ENCODE measurements around the gene SPEG. TPM values are rescaled to one million over a fixed set of nuclear protein-coding genes. Genes with fewer than 3 reads are reported as not detected.

Gene SPEG
- total RNA-seq, 1 donor from 2014 or later = 119 TPM

DNA sequence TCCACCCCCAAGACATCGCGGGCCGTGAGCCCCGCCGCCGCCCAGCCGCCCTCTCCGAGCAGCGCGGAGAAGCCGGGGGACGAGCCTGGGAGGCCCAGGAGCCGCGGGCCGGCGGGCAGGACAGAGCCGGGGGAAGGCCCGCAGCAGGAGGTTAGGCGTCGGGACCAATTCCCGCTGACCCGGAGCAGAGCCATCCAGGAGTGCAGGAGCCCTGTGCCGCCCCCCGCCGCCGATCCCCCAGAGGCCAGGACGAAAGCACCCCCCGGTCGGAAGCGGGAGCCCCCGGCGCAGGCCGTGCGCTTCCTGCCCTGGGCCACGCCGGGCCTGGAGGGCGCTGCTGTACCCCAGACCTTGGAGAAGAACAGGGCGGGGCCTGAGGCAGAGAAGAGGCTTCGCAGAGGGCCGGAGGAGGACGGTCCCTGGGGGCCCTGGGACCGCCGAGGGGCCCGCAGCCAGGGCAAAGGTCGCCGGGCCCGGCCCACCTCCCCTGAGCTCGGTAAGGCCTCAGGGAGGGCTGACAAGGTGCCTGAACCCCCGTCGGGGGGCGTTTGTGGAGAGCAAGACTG, 14.2 kb downstream of the SPEG start:
- DNase-seq (ENCODE audit: missing footprints) = no peak
- no peak for ATAC-seq
- intact Hi-C loops (cut with DNase I) = no loop called here

GRCh38 chr2:219449609-219450008, 15.0 kb downstream of the SPEG start:
- ATAC-seq (no peak), DNase-seq (ENCODE audit: missing footprints) (no peak)
- intact Hi-C loops (cut with DNase I) = no loop called here

GRCh38 chr2:219451661-219452360, 17.2 kb downstream of the SPEG start:
- ATAC-seq (peak; percentile 38), DNase-seq (ENCODE audit: missing footprints) (peak; percentile 85)
- intact Hi-C loops (cut with DNase I) = loop anchor here (2.0 kb wide), 1 partner anchor 17 kb away; the partner anchor contains the start of gene SPEG

- intact Hi-C loops (cut with DNase I) = loop anchor here (2.0 kb wide), 1 partner anchor 18 kb away; the partner anchor contains the start of gene SPEG
- ATAC-seq (peak; percentile 63), DNase-seq (ENCODE audit: missing footprints) (no peak)
Measured at GRCh38 chr2:219452361-219453317, 18.0 kb downstream of the SPEG start.

- peak; percentile 57 for ATAC-seq
- DNase-seq (ENCODE audit: missing footprints) = peak; percentile 83
- intact Hi-C loops (cut with DNase I) = loop anchor here (2.0 kb wide), 1 partner anchor 19 kb away; the partner anchor contains the start of gene SPEG
Measured at GRCh38 chr2:219453671-219454590, 19.3 kb downstream of the SPEG start.

- intact Hi-C loops (cut with DNase I) = no loop called here
- no peak for DNase-seq (ENCODE audit: missing footprints)
- no peak for ATAC-seq
Measured at GRCh38 chr2:219455581-219455980, 20.9 kb downstream of the SPEG start.

- DNase-seq (ENCODE audit: missing footprints) (no peak), ATAC-seq (no peak)
- intact Hi-C loops (cut with DNase I) = no loop called here
Measured at GRCh38 chr2:219457784-219458369, 23.2 kb downstream of the SPEG start.

- DNase-seq (ENCODE audit: missing footprints) = peak; percentile 50
- no peak for ATAC-seq
- intact Hi-C loops (cut with DNase I) = loop anchor here (1.0 kb wide), 1 partner anchor 71 kb away; no protein-coding TSS in a partner anchor
Measured at GRCh38 chr2:219458996-219459395, 24.4 kb downstream of the SPEG start.

GRCh38 chr2:219459460-219460311, 25.0 kb downstream of the SPEG start:
- peak; percentile 76 for DNase-seq (ENCODE audit: missing footprints)
- intact Hi-C loops (cut with DNase I) = loop anchor here (1.0 to 5.0 kb wide), 3 partner anchors 19 to 71 kb away; no protein-coding TSS in a partner anchor
- ATAC-seq = peak; percentile 62

GRCh38 chr2:219460424-219460926, 25.8 kb downstream of the SPEG start:
- ATAC-seq (peak; percentile 82), DNase-seq (ENCODE audit: missing footprints) (peak; percentile 87)
- intact Hi-C loops (cut with DNase I) = loop anchor here (2.0 to 5.0 kb wide), 2 partner anchors 20 to 58 kb away; no protein-coding TSS in a partner anchor

DNA sequence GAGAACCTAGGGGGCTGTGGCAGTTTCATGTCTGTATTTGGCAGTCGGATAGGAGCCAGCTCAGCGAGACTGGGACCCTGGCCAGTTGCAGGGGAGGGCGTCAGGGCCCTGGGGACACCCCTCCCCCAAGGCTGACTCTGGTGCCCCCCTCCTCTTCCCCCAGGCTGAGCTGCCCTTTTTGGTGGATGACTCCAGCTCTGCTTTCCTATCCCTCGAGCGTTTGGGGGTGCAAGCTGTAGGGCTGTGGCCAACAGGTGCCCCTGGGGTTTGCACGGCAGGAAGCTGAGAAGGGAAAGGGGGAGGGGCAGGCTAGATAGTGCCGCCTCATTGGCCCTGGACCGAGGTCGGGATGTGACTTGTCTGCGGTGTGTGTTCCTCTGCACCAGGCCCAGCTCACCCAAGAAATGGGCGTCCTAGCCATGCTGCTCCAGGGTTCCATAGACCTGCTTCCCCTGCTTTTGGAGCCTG, 26.4 kb downstream of the SPEG start:
- intact Hi-C loops (cut with DNase I) = loop anchor here (1.0 to 5.0 kb wide), 3 partner anchors 20 to 59 kb away; partner anchors contain the start of gene GMPPA
- DNase-seq (ENCODE audit: missing footprints) = peak; percentile 35

DNA sequence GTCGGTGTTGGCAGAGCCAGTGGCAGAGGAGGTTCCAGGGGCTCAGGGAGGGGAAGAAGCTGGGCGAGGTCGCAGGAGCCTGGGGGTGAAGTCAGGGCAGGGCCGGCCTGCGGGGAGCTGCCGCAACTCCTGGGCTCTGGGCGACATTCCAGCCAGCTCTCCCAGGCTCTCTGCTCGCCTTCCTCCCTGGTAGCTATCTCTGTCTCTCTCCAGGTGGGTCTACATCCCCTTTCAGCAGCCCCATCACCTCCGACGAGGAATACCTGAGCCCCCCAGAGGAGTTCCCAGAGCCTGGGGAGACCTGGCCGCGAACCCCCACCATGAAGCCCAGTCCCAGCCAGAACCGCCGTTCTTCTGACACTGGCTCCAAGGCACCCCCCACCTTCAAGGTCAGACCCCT, 27.0 kb downstream of the SPEG start:
- DNase-seq (ENCODE audit: missing footprints) = peak; percentile 33
- no peak for ATAC-seq
- intact Hi-C loops (cut with DNase I) = loop anchor here (1.0 to 5.0 kb wide), 3 partner anchors 21 to 59 kb away; partner anchors contain the start of gene GMPPA

More for the DNA sequence above, 26.4 kb downstream of the SPEG start:
- ATAC-seq = peak; percentile 56

DNA sequence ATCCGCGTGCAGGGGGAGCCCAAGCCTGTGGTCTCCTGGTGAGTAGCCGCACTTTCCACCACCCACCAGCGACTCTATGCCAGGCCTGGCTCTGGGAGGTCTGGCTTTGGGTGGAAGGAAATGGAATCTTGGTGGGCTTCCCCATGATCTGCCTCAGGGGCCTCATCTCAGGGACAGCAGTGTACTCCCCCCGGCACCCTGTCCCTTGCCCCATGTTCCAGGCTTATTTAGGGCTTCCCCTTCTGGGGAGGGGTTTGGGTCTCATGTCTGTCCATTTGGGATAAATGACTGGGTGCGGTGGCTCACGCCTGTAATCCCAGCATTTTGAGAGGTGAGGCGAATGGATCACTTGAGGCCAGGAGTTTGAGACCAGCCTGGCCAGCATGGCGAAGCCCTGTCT, 27.7 kb downstream of the SPEG start:
- DNase-seq (ENCODE audit: missing footprints) = peak; percentile 23
- no peak for ATAC-seq
- intact Hi-C loops (cut with DNase I) = loop anchor here (5.0 kb wide), 1 partner anchor 60 kb away; no protein-coding TSS in a partner anchor

- DNase-seq (ENCODE audit: missing footprints) (peak; percentile 57), ATAC-seq (no peak)
- intact Hi-C loops (cut with DNase I) = loop anchor here (5.0 kb wide), 1 partner anchor 62 kb away; no protein-coding TSS in a partner anchor
Measured at GRCh38 chr2:219464286-219465032, 29.8 kb downstream of the SPEG start.

Measured in Right ventricle myocardium inferior (tissue), 1 donor.